GM23248 (cell line): ENCODE results near the gene CCDC24. TPM values are rescaled to one million over a fixed set of nuclear protein-coding genes. Genes with fewer than 3 reads are reported as not detected.

Experiments
- DNase-seq: peaks from one replicate; pipeline ENCODE4 v3.0.0-alpha.2; 2015
- H2AFZ ChIP-seq: fragments of 200-600 bp; sonication (generic); 2 replicates; pipeline ENCODE4 v1.6.1; 2016; ENCODE audit warnings: antibody characterized with exemption
- H3F3A ChIP-seq: fragments of 200-600 bp; sonication (generic); 2 replicates; pipeline ENCODE4 v1.6.1; 2016; ENCODE audit warnings: mild to moderate bottlenecking, antibody characterized with exemption, mixed run types; ENCODE audit not compliant: insufficient read depth
- H3K27ac ChIP-seq: fragments of 200-600 bp; sonication (generic); 2 replicates; pipeline ENCODE4 v1.5.1; 2016; ENCODE audit warnings: mild to moderate bottlenecking
- H3K27me3 ChIP-seq: fragments of 200-600 bp; sonication (generic); replicated peaks from 2 replicates; pipeline ENCODE4 v1.6.1; 2016; ENCODE audit warnings: mild to moderate bottlenecking; ENCODE audit not compliant: insufficient read depth
- H3K36me3 ChIP-seq: fragments of 200-600 bp; sonication (generic); 2 replicates; pipeline ENCODE4 v1.6.1; 2016; ENCODE audit warnings: low read depth, mild to moderate bottlenecking
- H3K4me1 ChIP-seq: fragments of 200-600 bp; sonication (generic); 2 replicates; pipeline ENCODE4 v1.6.1; 2016; ENCODE audit warnings: mild to moderate bottlenecking; ENCODE audit not compliant: insufficient read depth
- H3K4me2 ChIP-seq: fragments of 200-600 bp; sonication (generic); one replicate; pipeline ENCODE4 v1.6.1; 2016; ENCODE audit warnings: mild to moderate bottlenecking; ENCODE audit not compliant: unreplicated experiment
- H3K4me3 ChIP-seq: fragments of 200-600 bp; sonication (generic); 2 replicates; pipeline ENCODE4 v1.5.1; 2016; ENCODE audit warnings: mild to moderate bottlenecking
- H3K79me2 ChIP-seq: fragments of 200-600 bp; sonication (generic); 2 replicates; pipeline ENCODE4 v1.6.1; 2016; ENCODE audit warnings: mild to moderate bottlenecking; ENCODE audit not compliant: insufficient read depth
- H3K9ac ChIP-seq: fragments of 200-600 bp; sonication (generic); 2 replicates; pipeline ENCODE4 v1.6.1; 2016; ENCODE audit warnings: mild to moderate bottlenecking
- H3K9me2 ChIP-seq: fragments of 200-600 bp; sonication (generic); 2 replicates; pipeline ENCODE4 v1.6.1; 2016; ENCODE audit warnings: mixed run types, mild to moderate bottlenecking, moderate library complexity; ENCODE audit not compliant: insufficient read depth
- H3K9me3 ChIP-seq: fragments of 200-600 bp; sonication (generic); one replicate; pipeline ENCODE4 v1.6.1; 2017; ENCODE audit warnings: low read depth
- H4K20me1 ChIP-seq: fragments of 200-600 bp; sonication (generic); 2 replicates; pipeline ENCODE4 v1.6.0; 2016; ENCODE audit not compliant: insufficient read depth
- EZH2 ChIP-seq: fragments of 200-600 bp; sonication (generic); IDR thresholded peaks from 2 replicates; pipeline ENCODE4 v1.6.1; 2018; ENCODE audit warnings: antibody characterized with exemption, mild to moderate bottlenecking; ENCODE audit not compliant: insufficient read depth, poor library complexity, severe bottlenecking
- EZH2phosphoT487 ChIP-seq: fragments of 200-600 bp; sonication (generic); IDR thresholded peaks from 2 replicates; pipeline ENCODE4 v1.6.1; 2018; ENCODE audit warnings: antibody characterized with exemption, moderate library complexity, mild to moderate bottlenecking, low read depth; ENCODE audit not compliant: insufficient read depth
- WGBS, 2 experiments: methylation state at CpG; one replicate each; pipeline ENCODE4 v1.1.6; 2015 to 2017; ENCODE audit warnings: low lambda C conversion rate in 2 of 2, low coverage in 1 of 2; ENCODE audit errors: missing lambda C conversion rate in 2 of 2; 5-methylcytosine and 5-hydroxymethylcytosine counted together
- in situ Hi-C: fragments of 300-500 bp; cut with MboI; formaldehyde crosslinking; loops from 2 replicates; pipeline ENCODE4 v1.15.0; 2020
- polyA plus RNA-seq: library from polyadenylated mRNA; unstranded; fragments of >200 nt; fragmentation: Nextera tagmentation; extraction: Ambion mirVana; gene quantifications from 2 replicates; pipeline ENCODE4 v1.2.1, GENCODE V29; 2016
- total RNA-seq: library from RNA; depleted of rRNA; stranded (reverse); fragments of >200 nt; shearing (Covaris generic); gene quantifications from 2 replicates; pipeline ENCODE4 v1.2.3, GENCODE V29; 2014

CCDC24 gene
- total and polyA plus RNA-seq, 2 experiments from 2014 or later: 3.1 to 4.3 TPM

- H2AFZ ChIP-seq: no peak overlapping the region
- in situ Hi-C loops: no loop called here
- H3K9me3 ChIP-seq: no peaks in the 10 kb centered on the region
- H4K20me1 ChIP-seq: no peaks in the 10 kb centered on the region
- no peak overlapping the region for H3K4me2 ChIP-seq
- TF ChIP-seq EZH2phosphoT487 (no peak), EZH2 (no peak)
- WGBS, 2 experiments: 94 to 95% methylated on average over 10 of the region's 10 CpGs
- H3K4me3 ChIP-seq: no peak overlapping the region
- no peaks in the 10 kb centered on the region; the same call in 1 of the 2 replicates for H3K36me3 ChIP-seq
- no peaks in the 10 kb centered on the region for H3K4me1 ChIP-seq
- no peak for DNase-seq
- no peak overlapping the region for H3K27ac ChIP-seq
- no peaks in the 10 kb centered on the region for H3F3A ChIP-seq
- H3K9me2 ChIP-seq: no peaks in the 10 kb centered on the region
- H3K9ac ChIP-seq: no peak overlapping the region
- H3K27me3 ChIP-seq: no peaks in the 10 kb centered on the region
- H3K79me2 ChIP-seq: no peaks in the 10 kb centered on the region; the same call in 1 of the 2 replicates
These were observed 30.4 kb downstream of the CCDC24 start for GRCh38 chr1:44021581-44022321.

GRCh38 chr1:44024031-44024902 lies 32.9 kb downstream of the CCDC24 start:
- in situ Hi-C loops: no loop called here
- H3K9me3 ChIP-seq: no peaks in the 10 kb centered on the region
- no peak overlapping the region for H3K4me2 ChIP-seq
- no peaks in the 10 kb centered on the region; the same call in 1 of the 2 replicates for H3K36me3 ChIP-seq
- TF ChIP-seq EZH2: no peak
- no peak for TF ChIP-seq EZH2phosphoT487
- 83 to 85% methylated on average over 14 of the region's 14 CpGs for WGBS, 2 experiments
- H3F3A ChIP-seq: no peaks in the 10 kb centered on the region
- no peak overlapping the region for H3K27ac ChIP-seq
- no peak overlapping the region for H3K4me3 ChIP-seq
- H3K79me2 ChIP-seq: peaks cover 17% of the 10 kb centered on the region
- no peak for DNase-seq
- H4K20me1 ChIP-seq: no peaks in the 10 kb centered on the region
- peaks cover 5% of the 10 kb centered on the region; the same call in 1 of the 2 replicates for H3K4me1 ChIP-seq
- H3K27me3 ChIP-seq: no peaks in the 10 kb centered on the region
- no peaks in the 10 kb centered on the region for H3K9me2 ChIP-seq
- H2AFZ ChIP-seq: no peak overlapping the region
- H3K9ac ChIP-seq: no peak overlapping the region

GRCh38 chr1:44024903-44025525 lies 33.6 kb downstream of the CCDC24 start:
- Histone ChIP-seq H2AFZ (no peak overlapping the region), H3K9ac (no peak overlapping the region), H3K4me3 (no peak overlapping the region), H3K79me2 (peaks cover 17% of the 10 kb centered on the region), H3K4me1 (peaks cover 8% of the 10 kb centered on the region; the same call in 1 of the 2 replicates), H3K4me2 (no peak overlapping the region), H3K9me2 (no peaks in the 10 kb centered on the region), H3F3A (no peaks in the 10 kb centered on the region), H3K27me3 (no peaks in the 10 kb centered on the region), H3K9me3 (no peaks in the 10 kb centered on the region), H3K36me3 (no peaks in the 10 kb centered on the region; the same call in 1 of the 2 replicates), H3K27ac (no peak overlapping the region), H4K20me1 (no peaks in the 10 kb centered on the region)
- no peak for DNase-seq
- no peak for TF ChIP-seq EZH2
- TF ChIP-seq EZH2phosphoT487: no peak
- WGBS, 2 experiments: 81 to 84% methylated on average over 13 of the region's 13 CpGs
- in situ Hi-C loops: no loop called here

- in situ Hi-C loops: no loop called here
- no peak for DNase-seq
- Histone ChIP-seq H3K36me3 (no peaks in the 10 kb centered on the region; the same call in 1 of the 2 replicates), H3K79me2 (peaks cover 17% of the 10 kb centered on the region), H4K20me1 (no peaks in the 10 kb centered on the region), H3K9me2 (no peaks in the 10 kb centered on the region), H3K4me1 (peaks cover 8% of the 10 kb centered on the region; the same call in 1 of the 2 replicates), H3K4me2 (no peak overlapping the region), H3K4me3 (no peak overlapping the region), H3K9ac (no peak overlapping the region), H3F3A (no peaks in the 10 kb centered on the region), H2AFZ (no peak overlapping the region), H3K9me3 (no peaks in the 10 kb centered on the region), H3K27ac (no peak overlapping the region), H3K27me3 (no peaks in the 10 kb centered on the region)
- TF ChIP-seq EZH2 (no peak), EZH2phosphoT487 (no peak)
- 75 to 90% methylated on average over 3 of the region's 3 CpGs for WGBS, 2 experiments
These were observed 34.4 kb downstream of the CCDC24 start for GRCh38 chr1:44025816-44026215.
